GM19372 (cell line): Measurements from ENCODE around the gene PCNT.
"Not testable (repeated sequence)": the region's sequence is repeated elsewhere in the genome, so short reads cannot be mapped to it uniquely, and the experiment has no call there.

Experiments
- ATAC-seq: cut with Tn5 transposase; IDR thresholded peaks from one replicate; pipeline ENCODE4 v1.9.1; 2021; ENCODE audit warnings: mild to moderate bottlenecking, low read depth, moderate library complexity; ENCODE audit not compliant: unreplicated experiment

PCNT gene

GRCh38 chr21:46461909-46462308, 138.0 kb downstream of the PCNT start:
- ATAC-seq, result no peak

DNA sequence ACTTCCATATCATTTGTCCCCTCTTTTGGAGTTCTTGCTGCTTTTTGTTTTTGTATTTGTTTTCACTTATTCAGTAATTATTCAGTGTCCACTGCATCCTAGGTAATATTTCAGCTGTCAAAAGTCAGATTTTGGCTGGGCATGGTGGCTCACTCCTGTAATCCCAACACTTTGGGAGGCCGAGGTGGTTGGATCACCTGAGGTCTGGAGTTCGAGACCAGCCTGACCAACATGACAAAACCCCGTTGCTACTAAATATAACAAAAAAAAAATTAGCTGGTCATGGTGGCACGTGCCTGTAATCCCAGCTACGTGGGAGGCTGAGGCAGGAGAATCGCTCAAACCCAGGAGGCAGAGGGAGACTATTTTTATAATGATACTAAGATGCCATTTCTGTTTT, 141.2 kb downstream of the PCNT start:
- not testable (repeated sequence) for ATAC-seq

GRCh38 chr21:46465651-46466050, 141.7 kb downstream of the PCNT start:
- ATAC-seq, result no peak

- ATAC-seq, result no peak
Measured at GRCh38 chr21:46468108-46468774, 144.3 kb downstream of the PCNT start.

DNA sequence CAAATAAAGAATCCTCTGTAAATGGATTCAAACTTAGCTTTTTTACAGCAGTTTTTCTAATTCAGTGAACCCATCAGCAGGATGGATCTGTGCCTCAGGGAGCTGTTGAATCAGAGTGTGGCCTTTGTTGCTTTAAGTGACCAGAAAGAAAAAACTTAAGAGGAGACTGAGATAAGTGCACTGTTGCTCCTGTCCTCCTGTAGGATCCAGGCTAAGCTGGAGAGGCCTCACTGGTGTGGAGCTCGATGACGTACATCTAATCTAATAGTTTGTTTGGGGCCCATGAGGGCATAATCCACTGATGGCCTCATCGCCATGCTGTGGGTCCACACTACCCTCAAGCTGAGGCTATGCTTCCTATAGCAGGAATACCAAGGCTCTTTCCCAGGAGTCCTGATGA, 145.3 kb downstream of the PCNT start:
- ATAC-seq, result no peak

- no peak for ATAC-seq
Measured at GRCh38 chr21:46471514-46471913, 147.6 kb downstream of the PCNT start.

DNA sequence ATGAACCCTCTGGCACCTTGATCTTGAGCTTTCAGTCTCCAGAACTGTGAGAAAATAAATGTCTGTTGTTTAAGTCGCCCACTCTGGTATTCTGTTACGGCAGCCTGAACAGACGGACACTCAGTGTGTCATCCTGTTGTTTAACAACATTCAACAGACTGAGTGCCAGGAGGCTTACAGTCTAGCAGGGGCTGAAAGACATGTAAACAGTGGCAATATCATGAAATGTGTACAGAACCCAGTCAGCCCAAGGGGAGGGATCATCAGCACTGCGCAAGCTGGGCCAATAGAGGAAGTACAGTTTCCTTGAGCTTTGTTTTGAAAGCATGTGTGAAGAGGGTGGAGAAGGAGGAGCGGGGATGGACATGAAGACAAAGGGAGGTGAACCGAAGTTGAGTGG, 148.3 kb downstream of the PCNT start:
- no peak for ATAC-seq

GRCh38 chr21:46474382-46474781, 150.4 kb downstream of the PCNT start:
- ATAC-seq, result no peak

DNA sequence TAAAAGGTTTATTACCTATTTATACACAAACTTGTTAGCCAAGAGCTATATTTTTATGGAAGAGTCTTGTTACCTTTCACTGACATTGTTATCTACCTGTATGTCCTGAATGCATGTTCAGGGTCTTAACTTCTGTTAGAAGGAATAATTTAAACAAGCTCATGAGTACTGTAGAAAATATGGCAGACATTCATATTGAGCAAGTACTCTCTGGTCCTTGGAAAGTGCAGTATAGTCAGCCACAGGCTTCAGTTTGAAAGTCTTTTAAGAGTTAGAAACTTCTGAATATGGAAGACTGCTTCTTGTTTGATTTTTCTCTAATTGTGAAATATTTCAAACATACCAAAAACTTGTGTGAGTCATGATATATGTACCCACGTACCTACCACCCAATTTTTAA, 151.3 kb downstream of the PCNT start:
- no peak for ATAC-seq

- no peak for ATAC-seq
Measured at GRCh38 chr21:46477765-46478164, 153.8 kb downstream of the PCNT start.

GRCh38 chr21:46478910-46479309, 155.0 kb downstream of the PCNT start:
- no peak for ATAC-seq

GRCh38 chr21:46480466-46480865, 156.5 kb downstream of the PCNT start:
- ATAC-seq, result no peak

- no peak for ATAC-seq
Measured at GRCh38 chr21:46482225-46482845, 158.4 kb downstream of the PCNT start.

- no peak for ATAC-seq
Measured at GRCh38 chr21:46482846-46483231, 158.9 kb downstream of the PCNT start.

DNA sequence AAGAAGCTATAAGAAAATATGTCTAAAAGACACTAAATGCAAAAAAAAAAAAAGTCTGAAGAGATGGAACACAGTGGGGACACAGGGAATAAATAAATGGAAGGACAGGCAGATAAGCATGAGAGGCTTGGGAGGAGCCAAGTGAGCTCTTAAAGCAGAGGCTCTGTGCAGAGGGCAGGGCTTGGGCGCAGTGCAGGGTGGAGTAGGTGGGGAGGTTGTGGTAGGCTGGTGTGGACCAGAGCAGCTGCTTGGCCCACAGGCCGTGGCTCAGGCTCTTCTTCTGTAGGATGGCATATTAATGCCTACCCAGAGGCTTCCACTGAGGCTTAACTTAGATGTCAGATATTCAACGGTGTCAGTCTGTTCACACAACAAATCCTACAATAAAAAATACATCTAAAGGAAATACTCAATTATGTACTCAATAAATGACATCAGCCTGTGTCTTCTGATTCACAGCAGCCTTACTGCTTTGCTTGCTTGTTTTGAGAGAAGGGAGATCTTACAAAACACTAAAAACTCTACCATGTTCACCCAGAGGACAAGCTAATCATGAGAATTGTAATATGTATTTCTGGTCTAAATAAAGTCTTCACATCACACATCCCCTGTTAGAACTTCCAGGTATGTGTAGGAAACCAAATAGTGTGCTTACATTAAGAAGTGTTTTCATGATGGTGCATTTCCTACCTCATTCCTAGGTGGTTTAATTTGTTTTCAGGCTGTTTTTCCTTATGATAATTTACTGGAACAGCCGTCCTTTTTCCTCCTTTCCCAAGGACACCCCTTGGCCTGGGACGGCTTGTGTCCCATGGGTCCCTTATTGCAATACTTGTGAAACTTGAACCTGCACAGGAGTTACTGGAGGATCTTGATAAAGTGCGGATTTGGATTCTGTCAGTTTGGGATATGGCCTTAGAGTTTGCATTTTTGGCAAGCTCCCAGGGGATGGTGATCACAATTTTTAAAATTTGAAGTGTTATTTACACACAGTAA, 159.6 kb downstream of the PCNT start:
- no peak for ATAC-seq

- ATAC-seq, result no peak
Measured at GRCh38 chr21:46486481-46487126, 162.6 kb downstream of the PCNT start.

- ATAC-seq, result no peak
Measured at GRCh38 chr21:46489162-46489663, 165.3 kb downstream of the PCNT start.

- ATAC-seq, result no peak
Measured at GRCh38 chr21:46489800-46490199, 165.8 kb downstream of the PCNT start.

GRCh38 chr21:46491553-46491952, 167.6 kb downstream of the PCNT start:
- no peak for ATAC-seq

DNA sequence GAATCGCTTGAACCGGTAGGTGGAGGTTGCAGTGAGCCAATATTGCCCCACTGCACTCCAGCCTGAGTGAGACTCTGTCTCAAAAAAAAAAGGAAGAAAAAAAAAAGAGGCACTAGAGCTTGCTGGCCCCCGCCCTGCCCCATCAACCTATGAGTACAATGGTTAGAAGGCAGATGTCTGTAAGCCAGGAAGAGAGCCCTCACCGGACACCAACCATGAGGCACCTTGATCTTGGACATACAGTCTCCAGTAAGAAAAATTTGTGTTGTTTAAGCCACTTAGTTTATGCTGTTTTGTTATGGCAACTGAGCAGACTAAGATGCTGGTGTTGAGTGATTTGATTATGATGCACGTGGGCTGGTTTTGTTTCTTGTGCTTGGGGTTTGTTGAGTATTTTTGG, 168.9 kb downstream of the PCNT start:
- no peak for ATAC-seq

GRCh38 chr21:46493828-46494227, 169.9 kb downstream of the PCNT start:
- ATAC-seq, result no peak
